GM19023 (cell line): Measurements from ENCODE around the gene MTA1.

ENCODE experiments used
- ATAC-seq: cut with Tn5 transposase; IDR thresholded peaks from one replicate; pipeline ENCODE4 v1.9.1; 2021; ENCODE audit warnings: mild to moderate bottlenecking, moderate library complexity; ENCODE audit not compliant: unreplicated experiment

The MTA1 gene

GRCh38 chr14:105508601-105509000 is 89.0 kb downstream of the MTA1 start:
- no peak for ATAC-seq

- no peak for ATAC-seq
These were observed 97.5 kb downstream of the MTA1 start for GRCh38 chr14:105517096-105517495.

GRCh38 chr14:105519946-105520698 is 100.5 kb downstream of the MTA1 start:
- no peak for ATAC-seq
